ENCODE results near the gene CDY2A.
"Not testable (repeated sequence)": the region's sequence is repeated elsewhere in the genome, so short reads cannot be mapped to it uniquely, and the experiment has no call there.

CDY2A gene

GRCh38 chrY:18025487-18025886, at the start of gene CDY2A:
Gene CDY2A (plus strand): TSS chrY:18025787. CDS start chrY:18026115, 328 bp downstream.
- not testable (repeated sequence) for DNase-seq (ENCODE audit: low read depth)

- DNase-seq (ENCODE audit: low read depth) = not testable (repeated sequence)
Measured at GRCh38 chrY:17997586-17997985, 28.0 kb upstream of the CDY2A start.

GRCh38 chrY:17998266-17998665, 27.3 kb upstream of the CDY2A start:
- not testable (repeated sequence) for DNase-seq (ENCODE audit: low read depth)

GRCh38 chrY:18023897-18024296, 1.7 kb upstream of the CDY2A start:
- not testable (repeated sequence) for DNase-seq (ENCODE audit: low read depth)

GRCh38 chrY:18028845-18029244, 3.3 kb downstream of the CDY2A start:
- DNase-seq (ENCODE audit: low read depth) = not testable (repeated sequence)

GRCh38 chrY:18030178-18030577, 4.6 kb downstream of the CDY2A start:
- DNase-seq (ENCODE audit: low read depth) = not testable (repeated sequence)

- DNase-seq (ENCODE audit: low read depth) = not testable (repeated sequence)
Measured at GRCh38 chrY:18034100-18034814, 8.7 kb downstream of the CDY2A start.

GRCh38 chrY:18034864-18035263, 9.3 kb downstream of the CDY2A start:
- not testable (repeated sequence) for DNase-seq (ENCODE audit: low read depth)

- DNase-seq (ENCODE audit: low read depth) = not testable (repeated sequence)
Measured at GRCh38 chrY:18044990-18045389, 19.4 kb downstream of the CDY2A start.

- DNase-seq (ENCODE audit: low read depth) = not testable (repeated sequence)
Measured at GRCh38 chrY:18048149-18049040, 22.8 kb downstream of the CDY2A start.

GRCh38 chrY:18049061-18049460, 23.5 kb downstream of the CDY2A start:
- DNase-seq (ENCODE audit: low read depth) = not testable (repeated sequence)

GRCh38 chrY:18056473-18056872, 30.9 kb downstream of the CDY2A start:
- DNase-seq (ENCODE audit: low read depth) = not testable (repeated sequence)

GRCh38 chrY:18073464-18073863, 47.9 kb downstream of the CDY2A start:
- not testable (repeated sequence) for DNase-seq (ENCODE audit: low read depth)
